Measurements from ENCODE around the gene MAN2B2. TPM values are rescaled to one million over a fixed set of nuclear protein-coding genes. Genes with fewer than 3 reads are reported as not detected.

The MAN2B2 gene
- total RNA-seq, 1 donor from 2014 or later = 7.3 TPM

DNA sequence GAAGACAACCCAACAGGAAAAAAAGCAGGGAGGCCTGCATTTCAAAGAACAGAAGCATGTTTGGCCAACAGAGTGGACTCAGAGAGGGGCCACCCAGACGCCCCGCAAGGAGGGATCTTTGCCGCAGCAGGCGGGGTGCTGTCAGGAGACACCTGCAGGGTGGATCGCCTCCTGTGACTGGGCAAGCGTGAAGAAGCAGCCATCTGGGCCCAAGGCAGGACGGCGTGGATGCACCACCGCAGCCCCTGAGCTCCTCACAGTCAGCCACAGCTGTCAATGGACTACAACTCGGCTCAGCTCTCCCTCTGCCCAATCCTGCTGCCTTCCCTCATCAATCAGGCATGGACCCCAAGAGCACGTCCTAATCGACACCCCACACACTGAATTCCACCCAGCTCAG lies 32.0 kb upstream of the MAN2B2 start:
- no peak for DNase-seq (ENCODE audit: low spot score in 2 of 2)
- no peak for FAIRE-seq

DNA sequence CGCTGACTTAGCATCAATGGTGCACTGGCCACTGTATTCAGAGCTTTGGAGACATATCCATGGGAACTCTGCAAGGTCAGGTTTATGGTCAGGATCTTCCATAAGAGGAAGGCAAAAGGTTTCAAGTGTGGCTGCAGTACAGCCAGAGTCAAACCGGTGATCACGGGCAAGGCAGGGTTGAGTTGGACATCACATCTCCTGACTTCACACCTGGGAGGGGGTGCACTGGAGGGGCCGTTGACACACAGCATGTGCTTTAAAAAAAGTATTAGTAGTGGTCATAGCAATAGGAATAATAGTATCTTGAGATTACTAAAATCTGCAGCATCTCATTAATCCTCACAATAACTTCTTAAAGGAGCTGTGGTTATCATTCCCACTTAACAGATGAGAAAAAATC lies 28.9 kb upstream of the MAN2B2 start:
- DNase-seq (ENCODE audit: low spot score in 2 of 2) (no peak), FAIRE-seq (no peak)

DNA sequence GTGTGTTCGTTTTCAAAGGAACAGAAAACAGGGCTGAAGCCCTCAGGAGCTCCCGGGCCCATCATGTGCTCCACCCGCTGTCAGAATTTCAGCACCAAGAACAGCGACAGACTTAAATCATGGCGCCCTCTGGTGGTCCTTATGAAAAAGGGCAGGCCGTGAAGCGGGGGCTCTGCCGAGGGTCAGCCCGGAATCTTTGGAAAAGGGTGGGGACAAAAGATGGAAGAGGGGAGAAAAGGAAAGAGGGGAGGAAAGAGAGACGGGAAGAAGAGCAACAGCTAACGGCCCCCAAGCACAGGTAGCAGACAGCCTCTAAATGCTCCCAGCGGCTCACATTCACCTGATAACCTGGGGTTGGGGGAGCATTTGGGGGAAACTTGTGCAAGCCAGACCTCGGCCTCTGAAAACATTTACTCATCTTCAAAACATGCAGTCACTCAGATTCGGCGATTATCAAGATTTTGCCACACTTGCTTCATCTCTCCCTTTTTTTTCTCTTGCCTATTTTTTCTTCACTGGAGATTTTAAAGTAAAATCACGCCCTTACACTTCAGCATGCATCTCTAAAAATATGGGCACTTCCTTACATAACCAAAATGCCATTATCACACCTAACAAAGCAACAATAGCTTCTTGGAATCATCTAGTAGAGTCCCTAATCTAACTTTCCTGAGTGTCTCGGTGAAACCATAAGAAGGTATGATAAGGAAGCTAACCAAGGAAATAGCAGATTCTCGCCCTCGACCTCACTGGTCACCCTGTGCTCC lies 28.1 kb upstream of the MAN2B2 start:
- FAIRE-seq (peak; percentile 31), DNase-seq (ENCODE audit: low spot score in 2 of 2) (peak; percentile 56 to 66)

- DNase-seq (ENCODE audit: low spot score in 2 of 2) = no peak
- no peak for FAIRE-seq
These were observed 26.6 kb upstream of the MAN2B2 start for GRCh38 chr4:6548201-6548881.

DNA sequence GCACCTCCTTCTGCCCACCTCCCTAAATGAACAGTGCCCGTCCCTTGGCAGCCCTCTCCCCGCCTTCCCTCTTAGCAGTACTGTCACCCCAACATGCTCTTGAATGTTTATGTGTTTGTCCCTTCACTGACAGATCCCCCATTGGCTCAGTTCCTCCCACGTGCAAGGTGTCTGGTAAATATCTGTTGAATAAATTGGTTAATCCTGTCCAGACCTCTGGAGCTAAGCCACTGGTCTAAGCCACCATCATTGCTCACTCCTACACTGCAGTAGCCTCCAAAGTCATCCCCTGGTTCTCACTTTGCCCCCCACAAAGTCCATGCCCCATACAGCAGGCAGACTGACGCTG lies 26.1 kb upstream of the MAN2B2 start:
- no peak for FAIRE-seq
- DNase-seq (ENCODE audit: low spot score in 2 of 2) = no peak

DNA sequence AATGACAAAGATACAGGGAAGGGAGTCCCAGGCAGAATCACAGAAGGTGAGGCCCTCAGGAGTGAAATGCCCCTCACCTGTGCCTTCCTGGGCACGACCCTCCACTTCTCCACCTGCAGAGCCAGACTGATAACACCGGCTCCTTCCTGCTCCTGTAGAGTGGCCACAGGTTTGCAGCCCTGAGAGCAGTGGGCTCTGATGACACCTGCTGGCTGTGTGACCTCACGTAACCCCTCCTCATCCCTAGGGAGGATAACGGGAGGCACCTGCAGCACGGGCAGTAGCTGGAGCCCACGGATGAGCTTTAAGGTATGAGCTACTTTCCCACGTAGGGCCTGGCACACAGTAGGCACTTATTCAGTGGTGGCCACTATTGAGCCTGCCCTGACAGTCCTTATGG lies 25.5 kb upstream of the MAN2B2 start:
- no peak for DNase-seq (ENCODE audit: low spot score in 2 of 2)
- no peak for FAIRE-seq

- FAIRE-seq (no peak), DNase-seq (ENCODE audit: low spot score in 2 of 2) (no peak)
These were observed 24.9 kb upstream of the MAN2B2 start for GRCh38 chr4:6549890-6550620.

DNA sequence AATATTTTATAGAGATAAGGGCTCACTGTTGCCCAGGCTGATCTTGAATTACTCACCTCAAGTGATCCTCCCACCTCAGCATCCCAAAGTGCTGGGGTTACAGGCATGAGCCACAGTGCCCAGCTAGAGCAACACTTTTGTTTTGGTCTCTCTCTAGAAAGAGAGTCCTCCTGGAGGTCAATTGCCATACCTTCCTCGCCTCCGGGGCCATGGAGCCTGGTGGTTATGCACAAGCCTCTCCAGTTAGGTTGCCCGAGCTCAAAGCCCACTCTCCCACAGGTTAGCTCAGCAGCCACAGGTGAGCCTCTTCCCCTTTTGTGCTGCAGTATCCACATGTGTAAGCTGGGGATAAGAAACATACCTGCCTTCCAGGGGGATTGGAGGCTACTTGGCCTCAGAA lies 24.2 kb upstream of the MAN2B2 start:
- no peak for FAIRE-seq
- no peak for DNase-seq (ENCODE audit: low spot score in 2 of 2)

DNA sequence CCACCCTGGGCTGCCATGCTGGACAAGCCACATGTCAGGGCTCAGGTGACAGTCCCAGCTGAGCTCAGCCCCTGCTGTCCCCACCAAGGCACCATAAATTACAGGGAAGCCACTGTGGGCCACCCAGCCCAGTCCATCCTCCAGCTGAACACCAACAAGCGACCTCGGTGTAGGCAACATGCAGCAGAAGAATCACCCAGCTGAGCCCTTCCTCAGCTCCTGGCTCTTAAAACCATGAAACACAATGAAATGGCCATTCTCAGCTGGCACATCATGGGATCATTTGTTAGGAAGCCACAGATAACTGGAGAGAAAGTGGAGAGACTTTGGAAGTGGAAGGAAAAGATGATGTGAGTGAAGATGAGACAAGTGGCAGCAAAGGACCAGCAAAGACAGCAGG lies 23.3 kb upstream of the MAN2B2 start:
- no peak for DNase-seq (ENCODE audit: low spot score in 2 of 2)
- no peak for FAIRE-seq

GRCh38 chr4:6555519-6555918 lies 19.5 kb upstream of the MAN2B2 start:
- no peak for DNase-seq (ENCODE audit: low spot score in 2 of 2)
- FAIRE-seq = no peak

DNA sequence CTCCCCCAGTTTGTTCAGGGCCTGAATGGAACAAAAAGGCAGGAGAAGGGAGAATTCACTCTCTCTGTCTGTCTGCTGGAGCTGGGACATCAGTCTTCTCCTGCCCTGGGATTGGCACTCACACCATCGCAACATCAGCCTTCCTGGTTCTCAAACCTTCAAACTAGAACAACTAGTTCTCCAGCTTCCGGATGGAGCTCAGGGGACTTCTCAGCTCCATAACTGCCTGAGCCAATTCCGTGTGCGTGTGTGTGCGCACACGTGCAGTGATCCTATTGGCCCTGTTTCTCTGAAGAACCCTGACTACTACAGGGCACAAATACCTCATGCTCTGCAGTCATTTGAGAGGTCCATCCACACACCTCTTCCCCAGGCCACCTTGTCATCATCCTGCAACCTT lies 18.7 kb upstream of the MAN2B2 start:
- no peak for DNase-seq (ENCODE audit: low spot score in 2 of 2)
- no peak for FAIRE-seq

DNA sequence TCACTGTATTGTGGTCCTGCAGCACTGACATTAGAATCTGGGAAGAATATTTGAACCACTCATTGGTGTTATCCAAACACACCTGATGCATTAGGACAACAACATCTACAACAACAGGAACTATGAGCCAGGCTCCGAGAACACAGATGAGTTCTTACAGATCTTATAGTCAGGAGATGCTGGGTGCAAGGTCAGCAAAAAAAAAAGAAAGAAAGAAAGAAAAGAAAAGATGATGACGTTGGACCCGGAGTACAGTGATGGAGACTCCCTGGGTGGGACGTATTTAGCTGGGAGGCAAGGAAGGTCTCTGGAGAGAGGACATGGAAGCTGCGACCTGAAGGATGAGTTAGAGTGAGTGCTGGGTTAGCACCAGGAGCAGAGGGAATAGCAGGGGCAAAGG lies 17.8 kb upstream of the MAN2B2 start:
- no peak for DNase-seq (ENCODE audit: low spot score in 2 of 2)
- FAIRE-seq = no peak

DNA sequence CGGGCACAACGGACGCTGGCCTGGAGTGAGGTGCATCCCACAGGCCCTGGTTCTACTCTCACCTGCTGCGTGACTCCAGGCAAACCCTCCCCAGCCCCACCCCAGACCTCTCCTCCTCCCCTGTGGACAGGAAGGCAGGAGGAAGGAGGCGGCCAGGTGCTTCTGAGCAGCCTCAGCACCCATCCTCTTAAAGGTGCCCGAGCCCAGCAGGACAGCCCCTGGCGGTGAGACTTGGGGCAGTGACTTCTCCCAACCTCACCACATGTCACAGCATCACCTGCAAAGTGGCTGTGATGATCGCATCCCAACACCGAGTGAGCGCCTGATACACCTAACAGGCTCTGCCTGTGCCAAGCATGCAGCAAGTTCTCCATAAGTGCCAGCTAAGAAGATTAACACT lies 17.1 kb upstream of the MAN2B2 start:
- FAIRE-seq (no peak), DNase-seq (ENCODE audit: low spot score in 2 of 2) (no peak)

DNA sequence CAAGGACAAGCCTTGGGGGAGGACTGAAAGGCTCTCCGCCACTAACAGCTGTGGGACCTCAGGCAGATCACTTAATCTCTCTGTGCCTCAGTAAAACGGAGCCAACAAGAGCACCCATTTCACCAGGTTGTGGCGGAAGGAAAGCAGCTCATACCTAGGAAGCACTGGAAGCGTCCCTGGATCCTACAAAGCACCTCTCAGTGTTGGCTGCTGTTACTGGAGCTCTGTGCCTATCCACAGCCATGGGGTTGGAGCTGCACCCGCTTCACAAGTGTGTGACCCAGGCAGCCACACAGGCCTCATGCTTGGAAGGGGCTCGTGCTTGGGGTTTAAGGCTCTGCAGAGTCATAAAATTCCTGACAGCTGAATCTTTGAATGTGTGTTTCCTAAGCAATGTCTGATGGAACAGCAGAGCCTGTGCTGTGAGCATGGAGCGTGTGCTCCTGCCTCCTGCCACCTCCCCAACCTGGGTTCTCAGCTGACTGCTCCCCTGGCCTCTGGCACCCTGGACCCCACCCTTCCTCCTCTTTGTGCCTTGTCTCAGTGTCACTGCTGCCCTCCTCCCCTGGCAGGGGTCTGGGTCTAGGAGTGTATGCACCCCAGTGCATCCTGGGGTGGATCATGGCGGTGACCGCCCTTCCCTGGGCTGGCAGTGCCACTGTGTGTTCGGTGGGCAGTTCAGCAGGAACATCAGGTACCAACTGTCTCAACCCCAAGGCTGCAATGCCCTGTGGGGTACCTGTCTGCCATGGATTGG lies 14.4 kb upstream of the MAN2B2 start:
- FAIRE-seq = no peak
- no peak for DNase-seq (ENCODE audit: low spot score in 2 of 2)

GRCh38 chr4:6561173-6561516 lies 13.8 kb upstream of the MAN2B2 start:
- DNase-seq (ENCODE audit: low spot score in 2 of 2) (no peak), FAIRE-seq (no peak)

GRCh38 chr4:6561706-6562371 lies 13.2 kb upstream of the MAN2B2 start:
- FAIRE-seq = no peak
- DNase-seq (ENCODE audit: low spot score in 2 of 2) = no peak

DNA sequence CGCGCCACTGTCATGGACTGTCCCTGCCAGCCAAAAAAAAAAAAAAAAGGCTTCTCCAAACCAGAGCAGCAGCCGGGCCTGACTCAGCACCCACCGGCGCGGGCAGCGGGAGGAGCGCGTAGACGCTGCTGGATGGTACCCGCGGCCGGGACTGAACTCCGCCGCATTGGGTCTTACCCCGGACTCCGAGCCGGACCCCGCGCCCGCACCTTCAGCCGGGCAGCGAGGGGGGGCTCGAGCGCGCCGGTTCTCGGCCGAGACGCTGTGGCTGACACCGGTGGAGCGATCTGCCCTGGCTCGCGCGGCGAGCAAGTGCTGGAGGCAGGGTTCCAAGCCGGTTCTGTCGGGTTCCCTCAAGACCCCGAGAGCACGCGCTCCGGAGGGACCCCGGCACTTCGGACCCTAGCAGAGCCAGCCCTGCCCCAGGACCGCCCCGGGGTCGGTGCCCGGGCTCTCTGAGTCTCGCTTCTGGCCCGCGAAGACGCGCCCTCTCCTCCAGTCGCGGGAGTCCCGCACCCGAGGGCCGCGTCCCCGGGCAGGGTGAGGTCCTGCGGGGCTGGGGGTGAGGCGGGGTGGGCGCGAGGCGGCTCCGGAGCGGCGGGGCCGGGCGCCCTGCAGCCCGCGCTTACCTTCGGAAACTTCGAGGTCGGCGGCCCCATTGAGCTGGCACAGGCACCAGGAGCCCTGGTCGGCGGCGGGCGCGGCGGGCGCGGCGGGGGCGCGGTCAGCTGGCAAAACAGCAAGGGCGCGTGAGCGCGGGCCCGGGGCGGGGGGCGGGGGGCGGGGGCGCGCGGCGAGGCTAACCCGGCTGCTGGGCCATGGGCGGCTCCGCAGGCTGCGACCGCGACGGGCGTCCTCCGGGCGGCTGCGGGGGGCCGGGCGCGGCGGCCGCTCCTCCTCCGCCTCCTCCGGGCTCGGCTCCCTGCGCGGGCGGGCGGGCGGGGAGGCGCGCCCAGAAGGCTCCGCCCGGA lies 11.8 kb upstream of the MAN2B2 start:
- no peak for FAIRE-seq
- DNase-seq (ENCODE audit: low spot score in 2 of 2) = peak; percentile 60 to 68

GRCh38 chr4:6563935-6564645 lies 10.9 kb upstream of the MAN2B2 start:
- DNase-seq (ENCODE audit: low spot score in 2 of 2) (no peak), FAIRE-seq (no peak)
